SU-DHL-6 (cell line): Measurements from ENCODE around the gene GDAP1L1.

Experiments used
- H2AFZ ChIP-seq: fragments of 200-600 bp; sonication (generic); 2 replicates; pipeline ENCODE4 v1.6.1; 2014; ENCODE audit warnings: low read depth, mild to moderate bottlenecking, moderate library complexity, mixed read lengths, antibody characterized with exemption, low read length; ENCODE audit not compliant: severe bottlenecking
- H3F3A ChIP-seq: fragments of 200-600 bp; shearing (Covaris generic); 2 replicates; pipeline ENCODE4 v1.6.0; 2016; ENCODE audit warnings: antibody characterized with exemption, mild to moderate bottlenecking; ENCODE audit not compliant: insufficient read depth
- H3K27ac ChIP-seq: fragments of 200-600 bp; sonication (generic); 2 replicates; pipeline ENCODE4 v1.5.1; 2016; ENCODE audit warnings: low read depth, mild to moderate bottlenecking, low read length, moderate library complexity, mixed read lengths
- H3K27me3 ChIP-seq: fragments of 200-600 bp; sonication (generic), shearing (Covaris generic); 2 replicates; pipeline ENCODE4 v1.6.0; 2014; ENCODE audit warnings: mild to moderate bottlenecking, low read length
- H3K36me3 ChIP-seq: fragments of 200-600 bp; sonication (generic); 2 replicates; pipeline ENCODE4 v1.6.1; 2014; ENCODE audit warnings: mild to moderate bottlenecking, low read length, mixed read lengths
- H3K4me2 ChIP-seq: fragments of 300-600, 200-600 bp; shearing (Covaris generic), sonication (generic); 2 replicates; pipeline ENCODE4 v1.6.0; 2014; ENCODE audit warnings: low read length, low read depth, mild to moderate bottlenecking; ENCODE audit not compliant: poor library complexity, severe bottlenecking
- H3K4me3 ChIP-seq: fragments of 200-600 bp; sonication (generic); 2 replicates; pipeline ENCODE4 v1.5.1; 2014; ENCODE audit warnings: antibody characterized with exemption, low read length, mild to moderate bottlenecking, mixed read lengths; ENCODE audit not compliant: insufficient read depth, poor library complexity, severe bottlenecking
- H3K79me2 ChIP-seq: fragments of 200-600 bp; sonication (generic); 2 replicates; pipeline ENCODE4 v1.6.1; 2014; ENCODE audit warnings: mild to moderate bottlenecking, low read length, moderate library complexity; ENCODE audit not compliant: insufficient read depth
- H3K9ac ChIP-seq: fragments of 200-600 bp; sonication (generic); 2 replicates; pipeline ENCODE4 v1.7.0; 2014; ENCODE audit warnings: mild to moderate bottlenecking, low read length
- H3K9me2 ChIP-seq: fragments of 200-600 bp; sonication (generic); replicated peaks from 2 replicates; pipeline ENCODE4 v1.6.1; 2014; ENCODE audit warnings: low read length; ENCODE audit not compliant: insufficient read depth
- H3K9me3 ChIP-seq: fragments of 200-600 bp; sonication (generic); 2 replicates; pipeline ENCODE4 v1.6.1; 2014; ENCODE audit warnings: low read length, mixed read lengths; ENCODE audit not compliant: insufficient read depth
- H4K20me1 ChIP-seq: fragments of 200-600 bp; sonication (generic); 2 replicates; pipeline ENCODE4 v1.6.1; 2014; ENCODE audit warnings: low read depth, mild to moderate bottlenecking, antibody characterized with exemption, low read length, moderate library complexity, mixed read lengths
- CTCF ChIP-seq: fragments of 200-600 bp; sonication (generic); IDR thresholded peaks from one replicate; pipeline ENCODE4 v1.5.1; 2017; ENCODE audit warnings: antibody characterized with exemption, mild to moderate bottlenecking, low read length, moderate library complexity; ENCODE audit not compliant: insufficient read depth, poor library complexity, severe bottlenecking
- EZH2phosphoT487 ChIP-seq: fragments of 200-600 bp; sonication (generic), shearing (Covaris generic); conservative IDR thresholded peaks from 2 replicates; pipeline ENCODE4 v1.6.1; 2018; ENCODE audit warnings: mild to moderate bottlenecking, antibody characterized with exemption, low read length, moderate library complexity, mixed read lengths

GDAP1L1 gene

GRCh38 chr20:44271915-44272663 is 25.0 kb downstream of the GDAP1L1 start:
- Histone ChIP-seq H3K9ac (no peak overlapping the region), H4K20me1 (no peaks in the 10 kb centered on the region), H3K79me2 (no peaks in the 10 kb centered on the region), H2AFZ (no peak overlapping the region), H3K36me3 (no peaks in the 10 kb centered on the region), H3F3A (no peaks in the 10 kb centered on the region), H3K9me3 (no peaks in the 10 kb centered on the region), H3K4me2 (no peak overlapping the region), H3K9me2 (no peaks in the 10 kb centered on the region), H3K27me3 (no peaks in the 10 kb centered on the region), H3K27ac (no peak overlapping the region), H3K4me3 (no peak overlapping the region)
- TF ChIP-seq EZH2phosphoT487 (no peak), CTCF (peak; percentile 14)

DNA sequence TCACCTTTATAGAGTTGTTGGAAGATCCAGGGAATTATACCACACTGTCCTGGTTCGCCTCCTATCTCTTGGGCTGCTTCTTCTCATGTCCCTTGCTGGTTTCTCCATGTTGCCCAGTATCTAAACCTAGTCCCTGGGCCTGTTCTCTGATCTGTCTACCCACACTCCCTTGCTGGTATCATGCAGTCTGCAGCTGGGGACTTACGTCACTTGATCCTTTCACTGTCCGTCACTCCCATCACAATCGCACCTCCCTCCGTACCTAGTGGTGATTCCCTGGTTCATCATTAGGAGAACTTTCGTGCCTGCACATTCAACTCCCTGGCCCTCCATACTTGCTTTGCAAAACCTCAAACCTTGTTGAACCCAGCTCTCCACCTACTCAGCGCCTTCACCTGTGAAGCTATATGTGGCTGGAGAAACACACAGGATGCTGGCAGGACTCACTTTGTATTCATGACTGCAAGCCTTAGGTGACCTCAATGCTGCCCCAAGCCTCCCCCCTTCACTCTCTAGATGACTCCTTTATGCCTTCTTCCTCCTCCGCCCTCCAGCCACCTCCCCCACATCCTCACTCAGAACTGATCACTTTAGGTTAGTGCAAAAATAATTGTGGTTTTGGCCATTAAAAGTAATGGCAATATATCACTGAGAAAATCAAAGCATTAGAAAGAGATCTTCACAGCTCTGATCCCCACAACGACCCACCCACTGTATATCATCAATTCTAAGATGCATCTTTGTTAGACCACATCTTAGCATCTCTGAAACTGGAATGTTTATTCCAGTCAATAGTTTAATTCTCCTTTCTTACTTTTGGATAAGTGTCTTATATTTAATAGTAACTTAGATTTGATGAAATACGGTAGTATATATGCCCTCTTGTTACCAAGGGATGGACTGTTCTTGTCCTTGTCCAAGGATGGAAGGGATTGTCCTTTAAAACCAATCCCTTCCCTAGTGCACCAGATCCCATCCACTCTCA is 26.4 kb downstream of the GDAP1L1 start:
- Histone ChIP-seq H3K9me3 (no peaks in the 10 kb centered on the region), H3F3A (no peaks in the 10 kb centered on the region), H3K79me2 (no peaks in the 10 kb centered on the region), H3K9ac (no peak overlapping the region), H3K4me3 (no peak overlapping the region), H2AFZ (no peak overlapping the region), H3K9me2 (no peaks in the 10 kb centered on the region), H3K36me3 (no peaks in the 10 kb centered on the region), H3K4me2 (no peak overlapping the region), H4K20me1 (no peaks in the 10 kb centered on the region), H3K27ac (no peak overlapping the region), H3K27me3 (no peaks in the 10 kb centered on the region)
- TF ChIP-seq EZH2phosphoT487 (no peak), CTCF (no peak)

DNA sequence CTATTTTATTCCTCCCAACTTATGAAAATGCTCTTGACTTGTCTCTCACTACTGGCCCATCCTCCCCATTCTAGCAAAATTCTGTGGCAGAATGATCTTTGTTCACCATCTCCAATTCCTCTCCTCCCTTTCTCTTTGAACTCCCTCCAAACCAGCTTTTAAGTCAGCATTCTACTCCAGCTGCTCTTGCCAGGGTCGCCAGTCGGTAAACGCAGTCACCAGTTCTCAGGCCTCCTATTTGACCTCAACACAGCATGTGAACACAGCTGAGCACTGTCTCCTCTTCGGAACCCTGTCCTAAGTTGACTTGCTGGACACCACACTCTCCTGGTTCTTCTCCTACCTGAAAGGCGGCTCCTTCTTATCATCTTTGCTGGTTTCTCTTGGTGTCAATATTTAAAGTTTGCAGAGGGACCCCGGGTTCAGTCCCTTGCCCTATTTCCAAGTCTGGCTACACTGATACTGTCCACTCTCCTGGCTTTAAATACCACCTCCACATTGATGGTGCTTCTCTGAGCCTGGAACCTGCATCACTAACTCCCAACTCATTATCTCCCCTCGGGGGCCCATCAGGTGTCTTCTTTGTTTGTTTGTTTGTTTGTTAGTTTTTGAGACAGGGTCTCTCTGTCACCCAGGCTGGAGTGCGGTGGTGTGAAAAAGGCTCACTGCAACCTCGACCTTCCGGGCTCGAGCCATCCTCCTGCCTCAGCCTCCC is 27.4 kb downstream of the GDAP1L1 start:
- Histone ChIP-seq H4K20me1 (no peaks in the 10 kb centered on the region), H3K79me2 (no peaks in the 10 kb centered on the region), H3K4me3 (no peak overlapping the region), H3K36me3 (no peaks in the 10 kb centered on the region), H3K9me2 (no peaks in the 10 kb centered on the region), H3K27ac (no peak overlapping the region), H3K4me2 (no peak overlapping the region), H3K9ac (no peak overlapping the region), H3K9me3 (no peaks in the 10 kb centered on the region), H2AFZ (no peak overlapping the region), H3K27me3 (no peaks in the 10 kb centered on the region), H3F3A (no peaks in the 10 kb centered on the region)
- TF ChIP-seq CTCF (no peak), EZH2phosphoT487 (no peak)
